Measurements from ENCODE around the gene CGB8.
A peak's percentile ranks its signal among the peaks of the same experiment; 100 is the strongest.
"Not testable (repeated sequence)": the region's sequence is repeated elsewhere in the genome, so short reads cannot be mapped to it uniquely, and the experiment has no call there.

CGB8 gene

GRCh38 chr19:49031642-49032301, 17.1 kb downstream of the CGB8 start, which contains the start of gene CGB2:
Gene CGB2 (plus strand): TSS chr19:49031890. CDS start chr19:49032096, 206 bp downstream.
- DNase-seq (ENCODE audit: low read depth in 1 of 2, low spot score in 1 of 2) = peak in 1 of 2 donors; percentile 53

GRCh38 chr19:49030323-49030722, 18.6 kb downstream of the CGB8 start:
- DNase-seq (ENCODE audit: low read depth in 1 of 2, low spot score in 1 of 2) = not testable (repeated sequence)

GRCh38 chr19:49029749-49030148, 19.2 kb downstream of the CGB8 start:
- not testable (repeated sequence) for DNase-seq (ENCODE audit: low read depth in 1 of 2, low spot score in 1 of 2)

- not testable (repeated sequence) for DNase-seq (ENCODE audit: low read depth in 1 of 2, low spot score in 1 of 2)
Measured at GRCh38 chr19:49028686-49029085, 20.2 kb downstream of the CGB8 start.

GRCh38 chr19:49025599-49025998, 23.3 kb downstream of the CGB8 start:
- not testable (repeated sequence) for DNase-seq (ENCODE audit: low read depth in 1 of 2, low spot score in 1 of 2)

- DNase-seq (ENCODE audit: low read depth in 1 of 2, low spot score in 1 of 2) = not testable (repeated sequence)
Measured at GRCh38 chr19:49025088-49025487, 23.8 kb downstream of the CGB8 start.

- not testable (repeated sequence) for DNase-seq (ENCODE audit: low read depth in 1 of 2, low spot score in 1 of 2)
Measured at GRCh38 chr19:49024233-49024632, 24.7 kb downstream of the CGB8 start, which contains the start of gene CGB3. Gene CGB3 (minus strand): TSS chr19:49024333. CDS start chr19:49023971, 362 bp downstream.

- DNase-seq (ENCODE audit: low read depth in 1 of 2, low spot score in 1 of 2) = no peak
Measured at GRCh38 chr19:49022116-49022515, 26.8 kb downstream of the CGB8 start.

GRCh38 chr19:49020931-49021895, 27.7 kb downstream of the CGB8 start:
- DNase-seq (ENCODE audit: low read depth in 1 of 2, low spot score in 1 of 2) = no peak

GRCh38 chr19:49020342-49020741, 28.6 kb downstream of the CGB8 start:
- DNase-seq (ENCODE audit: low read depth in 1 of 2, low spot score in 1 of 2) = no peak

GRCh38 chr19:49019242-49019932, 29.5 kb downstream of the CGB8 start:
- peak in 1 of 2 donors; percentile 35 for DNase-seq (ENCODE audit: low read depth in 1 of 2, low spot score in 1 of 2)

- DNase-seq (ENCODE audit: low read depth in 1 of 2, low spot score in 1 of 2) = not testable (repeated sequence)
Measured at GRCh38 chr19:49018388-49019241, 30.3 kb downstream of the CGB8 start.

- peak; percentile 35 to 48 for DNase-seq (ENCODE audit: low read depth in 1 of 2, low spot score in 1 of 2)
Measured at GRCh38 chr19:49017666-49018351, 31.1 kb downstream of the CGB8 start.

- DNase-seq (ENCODE audit: low read depth in 1 of 2, low spot score in 1 of 2) = no peak
Measured at GRCh38 chr19:49017041-49017665, 31.8 kb downstream of the CGB8 start, which contains the start of gene LHB. Gene LHB (minus strand): TSS chr19:49017091. CDS start chr19:49017081, 10 bp downstream.

- DNase-seq (ENCODE audit: low read depth in 1 of 2, low spot score in 1 of 2) = no peak
Measured at GRCh38 chr19:49016067-49016839, 32.7 kb downstream of the CGB8 start.

GRCh38 chr19:49014870-49015255, 34.0 kb downstream of the CGB8 start:
- DNase-seq (ENCODE audit: low read depth in 1 of 2, low spot score in 1 of 2) = no peak

GRCh38 chr19:49014123-49014869, 34.6 kb downstream of the CGB8 start:
- DNase-seq (ENCODE audit: low read depth in 1 of 2, low spot score in 1 of 2) = no peak

- no peak for DNase-seq (ENCODE audit: low read depth in 1 of 2, low spot score in 1 of 2)
Measured at GRCh38 chr19:49011194-49011593, 37.7 kb downstream of the CGB8 start.

Data from activated CD4-positive, alpha-beta T cell treated with anti-CD3 and anti-CD28 coated beads, Interleukin-2, amount 50 U/mL, for 24 hours (primary cell).